ENCODE measurements around the gene PIK3C2B.

GRCh38 chr1:204477036-204477740 is 17.4 kb downstream of the PIK3C2B start:
- TF ChIP-seq CTCF (IDR thresholded peaks at IDR 0.05) (no peak), POLR2A (IDR thresholded peaks at IDR 0.05) (no peak)
